HPDE6-E6E7 (cell line): ENCODE data around the gene GAL3ST2.

Source experiments
- DNase-seq: peaks from one replicate; pipeline ENCODE4 v3.0.0; 2011; ENCODE audit warnings: missing footprints; ENCODE audit errors: extremely low spot score

GAL3ST2 gene

GRCh38 chr2:241844831-241845578, 68.4 kb downstream of the GAL3ST2 start:
- no peak for DNase-seq

- no peak for DNase-seq
Measured at GRCh38 chr2:241846406-241846805, 69.8 kb downstream of the GAL3ST2 start.

- DNase-seq = no peak
Measured at GRCh38 chr2:241848761-241849615, 72.4 kb downstream of the GAL3ST2 start.

- no peak for DNase-seq
Measured at GRCh38 chr2:241849616-241850543, 73.3 kb downstream of the GAL3ST2 start.

- no peak for DNase-seq
Measured at GRCh38 chr2:241850544-241851324, 74.1 kb downstream of the GAL3ST2 start.

- no peak for DNase-seq
Measured at GRCh38 chr2:241851325-241852115, 74.9 kb downstream of the GAL3ST2 start.

GRCh38 chr2:241852116-241852980, 75.7 kb downstream of the GAL3ST2 start:
- DNase-seq = no peak

GRCh38 chr2:241852981-241853631, 76.5 kb downstream of the GAL3ST2 start:
- DNase-seq = no peak
